A673 (cell line): ENCODE measurements around the gene ADRA2C.

Experiments
- CTCF ChIP-seq: fragments of 300-800, 200-600 bp; sonication (generic); conservative IDR thresholded peaks from 2 replicates; pipeline ENCODE4 v1.5.1; 2017; ENCODE audit warnings: low read depth, mild to moderate bottlenecking, antibody characterized with exemption, low read length, moderate library complexity, mixed read lengths
- EZH2 ChIP-seq: fragments of 200-600 bp; sonication (generic); IDR thresholded peaks from 2 replicates; pipeline ENCODE4 v1.6.1; 2017; ENCODE audit warnings: borderline replicate concordance, low read depth, mild to moderate bottlenecking, mixed read lengths, antibody characterized with exemption, low read length; ENCODE audit not compliant: poor library complexity, severe bottlenecking

DNA sequence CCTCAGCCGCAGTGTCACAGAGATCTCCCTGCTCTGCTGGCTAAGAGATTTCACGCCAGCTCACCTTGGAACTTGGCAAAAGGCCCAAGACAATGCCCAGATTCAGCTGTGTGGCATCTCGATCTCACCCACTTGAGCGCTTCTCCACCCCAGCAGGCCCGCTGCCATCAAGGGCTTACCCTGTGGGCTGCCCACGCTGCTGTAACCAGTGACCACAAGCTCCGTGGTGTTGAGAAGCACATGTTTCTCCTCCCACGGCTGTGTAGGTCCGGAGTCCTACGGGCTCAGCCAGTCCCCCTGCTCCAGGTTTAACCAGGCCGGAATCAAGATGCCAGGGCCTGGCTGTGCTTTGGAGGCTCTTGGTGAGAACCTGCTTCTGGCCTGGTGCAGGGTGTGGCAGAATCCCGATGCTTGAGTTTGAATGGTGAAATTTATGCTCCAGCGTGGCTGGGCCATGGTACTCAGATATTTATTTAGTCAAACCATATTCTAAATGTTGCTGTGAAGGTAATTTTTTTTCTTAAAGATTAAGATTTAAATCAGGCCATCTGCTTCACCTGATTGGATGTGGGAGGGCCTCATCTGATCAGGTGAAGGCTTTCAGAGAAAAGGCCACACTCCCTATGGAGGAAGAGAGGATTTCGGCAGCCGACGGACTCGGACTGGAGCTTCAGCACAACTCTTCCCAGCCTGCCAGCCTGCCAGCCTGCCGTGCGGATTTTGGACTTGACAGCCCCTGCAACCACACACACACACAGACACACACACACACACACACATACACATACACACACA is 24.8 kb upstream of the ADRA2C start:
- TF ChIP-seq CTCF (no peak), EZH2 (no peak)
